ENCODE results near the gene HHATL.

HHATL gene

GRCh38 chr3:42664438-42664803, 38.2 kb downstream of the HHATL start:
- no peak for DNase-seq (ENCODE audit: low read depth in 2 of 2)

DNA sequence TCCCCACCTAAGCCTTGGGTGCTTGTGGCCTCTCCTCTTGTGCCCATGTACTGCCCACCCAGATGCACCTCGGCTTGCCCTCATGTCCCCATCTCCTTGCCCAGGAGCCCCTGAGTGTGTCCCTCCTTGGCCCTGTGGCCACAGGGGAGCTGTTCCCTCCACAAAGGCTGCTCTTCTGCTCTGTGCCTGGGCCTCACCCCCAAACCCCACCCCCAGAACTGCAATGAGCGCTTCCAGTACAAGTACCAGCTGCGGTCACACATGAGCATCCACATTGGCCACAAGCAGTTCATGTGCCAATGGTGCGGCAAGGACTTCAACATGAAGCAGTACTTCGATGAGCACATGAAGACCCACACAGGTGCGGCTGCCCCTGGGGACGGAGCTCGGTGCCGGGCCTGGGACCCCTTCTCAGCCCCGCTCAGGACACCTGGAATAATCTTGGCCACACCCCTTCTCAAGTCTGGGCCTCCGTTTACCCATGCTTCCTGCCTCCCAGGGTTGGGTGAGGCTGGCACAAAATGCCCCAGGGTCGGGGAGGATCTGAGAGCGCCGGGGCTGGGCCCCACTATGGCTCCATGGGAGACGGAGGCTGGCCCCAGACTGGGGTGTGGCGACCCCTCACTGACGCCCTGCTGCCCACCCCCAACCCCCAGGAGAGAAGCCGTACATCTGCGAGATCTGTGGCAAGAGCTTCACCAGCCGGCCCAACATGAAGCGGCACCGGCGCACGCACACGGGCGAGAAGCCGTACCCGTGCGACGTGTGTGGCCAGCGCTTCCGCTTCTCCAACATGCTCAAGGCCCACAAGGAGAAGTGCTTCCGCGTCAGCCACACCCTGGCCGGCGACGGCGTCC, 38.8 kb downstream of the HHATL start:
- no peak for DNase-seq (ENCODE audit: low read depth in 2 of 2)

- no peak for DNase-seq (ENCODE audit: low read depth in 2 of 2)
These were observed 39.6 kb downstream of the HHATL start for GRCh38 chr3:42662813-42663535.

DNA sequence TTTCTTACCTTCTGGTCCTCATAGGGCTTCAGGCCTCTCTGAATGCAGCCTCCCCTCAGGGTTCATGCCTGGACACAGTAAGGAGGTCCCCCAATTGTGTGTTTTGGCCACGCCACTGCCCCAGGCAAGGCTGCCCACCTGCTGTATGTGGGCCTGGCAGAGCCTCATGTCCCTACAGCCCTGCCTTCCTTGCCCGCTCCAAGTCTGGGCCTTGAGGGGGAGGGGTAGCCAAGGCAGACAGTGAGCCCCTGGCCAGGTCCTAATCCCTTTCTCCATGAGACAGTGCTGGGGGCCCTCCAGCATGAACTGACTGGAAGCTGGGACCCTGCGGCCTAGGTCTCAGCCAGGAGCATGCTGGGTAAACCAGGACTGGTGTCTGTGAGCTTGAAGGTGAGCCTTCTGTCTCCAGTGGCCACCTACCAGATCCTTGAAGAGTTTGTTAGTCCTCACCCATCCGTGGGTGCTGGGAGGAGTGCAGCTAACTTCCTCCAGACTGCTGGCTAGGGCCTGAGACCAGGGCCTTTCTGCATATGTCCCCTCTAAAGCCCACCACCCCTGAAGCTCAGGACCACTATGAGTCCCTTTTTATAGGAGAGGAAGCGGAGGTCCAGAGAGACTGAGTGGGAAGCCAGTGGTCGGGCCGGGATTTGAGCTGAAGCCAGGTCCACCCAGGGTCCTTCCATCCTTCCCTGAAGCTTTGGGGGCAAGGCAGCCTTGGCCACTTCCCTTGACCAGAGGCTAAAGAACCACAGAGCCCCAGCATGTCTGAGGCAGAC, 40.4 kb downstream of the HHATL start:
- no peak for DNase-seq (ENCODE audit: low read depth in 2 of 2)

DNA sequence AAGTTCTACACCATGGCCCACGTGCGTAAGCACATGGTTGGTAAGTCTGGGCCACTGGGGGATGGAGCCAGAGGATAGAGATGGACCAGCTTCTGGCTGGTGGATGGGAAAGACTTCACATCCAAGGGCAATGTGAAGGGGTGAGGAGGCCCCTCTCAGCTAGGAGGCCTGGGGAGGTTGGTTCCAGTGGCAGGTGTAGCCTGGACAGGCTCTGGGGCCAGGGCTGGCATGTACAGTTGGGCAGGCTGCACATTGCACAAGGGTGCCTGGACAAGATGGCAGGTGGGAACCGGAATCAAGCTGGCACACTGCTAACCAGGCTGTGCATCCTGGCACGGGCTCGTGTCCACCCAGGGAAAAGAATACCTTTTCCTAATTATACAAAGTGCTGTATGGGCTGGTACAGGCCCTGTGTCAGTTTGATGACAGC, 41.0 kb downstream of the HHATL start:
- DNase-seq (ENCODE audit: low read depth in 2 of 2): no peak

DNA sequence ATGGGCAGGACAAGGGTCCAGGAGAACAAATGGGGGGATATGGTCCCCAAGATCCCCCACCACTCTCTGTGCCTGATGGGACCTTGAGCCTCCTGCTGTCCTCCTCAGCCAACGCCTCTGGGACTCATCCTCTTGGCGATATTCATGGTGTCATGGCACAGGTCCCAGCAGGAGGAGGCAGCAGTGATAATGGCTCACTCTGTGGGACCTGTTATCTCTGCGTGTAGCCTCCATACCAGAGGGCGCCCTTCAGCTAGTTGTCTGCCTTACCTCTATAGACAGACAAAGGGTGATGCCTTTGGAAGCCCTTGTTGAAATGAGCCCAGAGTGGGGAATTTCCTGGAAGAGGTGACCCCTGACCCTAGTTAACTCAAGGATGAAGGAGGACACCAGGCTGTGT, 41.7 kb downstream of the HHATL start:
- no peak for DNase-seq (ENCODE audit: low read depth in 2 of 2)

DNA sequence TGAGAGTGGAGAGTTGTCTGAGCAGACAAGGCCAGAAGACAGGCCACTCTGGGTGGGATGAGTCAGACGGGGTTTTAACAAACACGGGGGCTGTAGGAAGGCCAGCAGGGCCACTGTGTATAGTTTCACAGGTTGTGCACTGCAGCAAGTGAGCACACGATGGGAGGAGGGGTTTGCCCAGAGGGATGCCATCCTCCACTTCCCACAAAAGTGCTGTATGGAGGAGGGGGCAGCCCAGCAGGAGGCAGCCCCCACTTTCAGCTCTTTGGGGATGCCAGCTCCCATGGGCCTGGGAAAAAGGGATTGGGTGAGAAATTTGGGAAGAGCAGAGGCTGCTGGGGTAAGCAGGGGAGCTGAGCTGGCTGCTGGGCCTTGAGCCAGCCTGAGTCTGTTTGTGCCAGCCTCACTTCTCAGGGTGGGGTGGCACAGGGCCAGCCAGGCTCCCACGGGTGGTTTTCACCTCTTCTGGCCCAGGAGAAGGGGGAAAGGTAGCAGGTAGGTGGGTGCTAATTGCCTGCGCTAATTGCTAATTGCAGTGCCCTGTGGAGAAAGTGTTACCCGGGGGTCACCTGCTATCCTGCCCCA, 42.4 kb downstream of the HHATL start:
- DNase-seq (ENCODE audit: low read depth in 2 of 2): no peak

DNA sequence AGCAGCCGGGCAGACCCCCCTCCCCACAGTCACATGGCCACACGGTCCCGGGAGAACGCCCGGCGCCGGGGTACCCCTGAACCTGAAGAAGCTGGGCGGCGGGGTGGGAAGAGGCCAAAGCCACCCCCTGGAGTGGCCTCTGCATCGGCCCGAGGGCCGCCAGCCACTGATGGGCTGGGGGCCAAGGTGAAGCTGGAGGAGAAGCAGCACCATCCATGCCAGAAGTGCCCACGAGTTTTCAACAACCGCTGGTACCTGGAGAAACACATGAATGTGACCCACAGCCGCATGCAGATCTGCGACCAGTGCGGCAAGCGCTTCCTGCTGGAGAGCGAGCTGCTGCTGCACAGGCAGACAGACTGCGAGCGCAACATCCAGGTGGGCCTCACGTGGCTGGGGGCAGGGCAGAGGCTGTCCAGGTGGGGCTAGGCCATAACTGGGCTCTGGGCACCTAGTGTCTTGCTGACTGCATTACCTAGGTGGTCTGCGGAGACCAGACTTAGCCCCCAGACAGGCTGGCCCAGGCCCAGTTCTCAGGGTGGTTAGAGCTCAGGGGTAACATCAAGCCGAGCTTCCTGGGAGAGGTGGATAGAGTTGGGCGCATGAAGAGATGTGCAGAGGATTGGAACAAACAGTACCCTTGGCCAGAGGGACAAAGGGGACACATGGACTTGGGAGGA, 43.0 kb downstream of the HHATL start:
- DNase-seq (ENCODE audit: low read depth in 2 of 2): no peak

DNA sequence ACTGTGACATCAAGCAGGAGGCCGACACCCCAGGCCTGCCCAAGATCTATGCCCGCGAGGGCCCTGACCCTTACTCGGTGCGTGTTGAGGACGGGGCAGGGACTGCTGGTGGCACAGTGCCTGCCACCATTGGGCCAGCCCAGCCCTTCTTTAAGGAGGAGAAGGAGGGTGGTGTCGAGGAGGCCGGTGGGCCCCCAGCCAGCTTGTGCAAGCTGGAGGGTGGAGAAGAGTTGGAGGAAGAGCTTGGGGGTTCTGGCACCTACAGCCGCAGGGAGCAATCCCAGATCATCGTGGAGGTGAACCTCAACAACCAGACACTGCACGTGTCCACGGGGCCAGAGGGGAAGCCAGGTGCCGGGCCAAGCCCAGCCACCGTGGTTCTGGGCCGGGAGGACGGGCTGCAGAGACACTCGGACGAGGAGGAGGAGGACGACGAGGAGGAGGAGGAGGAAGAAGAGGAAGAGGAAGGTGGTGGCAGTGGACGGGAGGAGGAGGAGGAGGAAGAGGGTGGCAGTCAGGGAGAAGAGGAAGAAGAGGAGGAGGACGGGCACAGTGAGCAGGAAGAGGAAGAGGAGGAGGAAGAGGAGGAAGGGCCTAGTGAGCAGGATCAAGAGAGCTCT, 43.7 kb downstream of the HHATL start:
- no peak for DNase-seq (ENCODE audit: low read depth in 2 of 2)

- no peak for DNase-seq (ENCODE audit: low read depth in 2 of 2)
These were observed 44.4 kb downstream of the HHATL start for GRCh38 chr3:42658091-42658770.

DNA sequence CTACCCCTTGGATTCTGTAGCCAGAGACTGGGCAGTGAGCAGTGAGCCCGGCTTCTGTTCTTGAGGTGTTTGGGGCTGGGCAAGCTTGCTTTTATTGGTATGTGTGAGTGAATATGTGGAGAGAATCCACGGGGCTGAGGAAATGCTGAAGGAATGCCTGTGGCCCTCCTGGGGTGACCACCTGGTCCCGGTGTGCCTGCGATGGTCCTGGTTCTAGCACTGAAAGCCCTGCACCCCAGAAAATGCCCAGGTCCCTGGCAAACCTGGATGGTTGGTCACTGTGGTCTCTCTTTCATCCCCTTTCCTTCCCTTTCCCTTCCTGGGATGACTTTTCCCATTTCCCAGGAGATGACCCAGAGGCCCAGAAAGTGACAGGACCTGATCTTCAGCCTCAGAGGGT, 44.9 kb downstream of the HHATL start:
- DNase-seq (ENCODE audit: low read depth in 2 of 2): no peak

GRCh38 chr3:42656680-42657610, 45.7 kb downstream of the HHATL start:
- DNase-seq (ENCODE audit: low read depth in 2 of 2): no peak

DNA sequence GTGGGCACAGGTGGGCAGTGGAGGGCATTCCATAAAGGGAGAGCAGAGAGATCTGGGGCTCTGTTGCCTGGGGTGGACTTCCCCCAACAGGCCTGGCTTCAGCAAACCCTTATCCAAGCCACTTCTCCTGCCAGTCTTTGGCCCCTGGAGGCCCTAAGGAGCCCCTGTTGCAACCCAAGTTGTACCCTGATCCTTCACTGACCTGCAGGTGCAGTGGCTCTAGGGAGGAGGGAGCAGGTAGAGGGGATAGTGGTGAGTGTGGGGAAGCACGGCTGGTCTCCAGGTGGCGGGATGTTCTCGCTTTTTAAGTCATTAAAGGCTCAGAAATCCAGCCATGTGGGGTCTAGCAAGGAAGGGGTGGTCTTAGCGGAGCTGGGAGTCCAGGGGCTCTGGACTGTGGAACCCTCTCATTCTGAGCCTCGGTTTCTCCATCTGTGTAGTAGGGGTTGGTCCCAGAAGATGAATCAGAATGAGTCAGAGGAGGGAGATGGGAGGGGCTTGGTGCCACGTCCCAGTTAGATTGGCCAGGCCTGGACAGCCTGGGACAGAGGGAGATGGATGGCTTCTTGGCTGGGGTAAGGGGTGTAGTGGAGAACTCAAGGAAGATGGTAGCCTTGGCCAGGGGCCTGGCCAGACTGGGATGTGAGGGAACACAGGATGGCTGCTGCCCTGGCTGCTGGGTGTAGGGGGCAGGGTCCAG, 46.5 kb downstream of the HHATL start:
- DNase-seq (ENCODE audit: low read depth in 2 of 2): no peak

DNA sequence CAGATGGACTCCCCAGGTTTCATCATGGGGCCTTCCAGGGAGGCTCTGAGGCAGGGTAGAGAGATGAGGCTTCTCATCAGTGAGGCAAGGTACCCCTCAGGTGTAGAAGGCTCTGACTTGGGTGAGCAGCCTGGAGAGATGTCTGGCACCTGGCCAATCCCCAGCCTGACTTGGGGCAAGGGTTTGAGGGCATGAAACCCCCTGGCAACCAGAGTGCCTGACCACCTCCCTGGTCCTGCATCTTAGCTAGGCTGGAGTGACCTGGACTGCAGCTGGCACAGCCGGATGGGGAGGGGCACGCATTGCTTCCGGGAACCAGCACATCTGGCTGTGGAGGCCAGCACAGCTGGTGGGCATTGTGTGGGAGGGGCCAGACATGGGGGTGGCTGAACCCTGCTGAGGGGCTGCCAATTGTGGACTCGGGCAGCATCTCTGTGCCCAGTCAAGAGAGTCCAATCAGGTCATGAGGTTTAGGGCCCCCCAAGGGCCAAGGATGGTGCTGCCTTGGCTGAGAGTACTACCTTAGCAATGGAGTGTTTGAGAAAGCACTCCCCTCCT, 47.2 kb downstream of the HHATL start:
- no peak for DNase-seq (ENCODE audit: low read depth in 2 of 2)

- no peak for DNase-seq (ENCODE audit: low read depth in 2 of 2)
These were observed 48.0 kb downstream of the HHATL start for GRCh38 chr3:42654331-42655201.

- no peak for DNase-seq (ENCODE audit: low read depth in 2 of 2)
These were observed 48.9 kb downstream of the HHATL start, which contains the start of gene ZBTB47 for GRCh38 chr3:42653560-42654330. Gene ZBTB47 (plus strand): TSS chr3:42653697. CDS start chr3:42658356, 4,659 bp downstream.

DNA sequence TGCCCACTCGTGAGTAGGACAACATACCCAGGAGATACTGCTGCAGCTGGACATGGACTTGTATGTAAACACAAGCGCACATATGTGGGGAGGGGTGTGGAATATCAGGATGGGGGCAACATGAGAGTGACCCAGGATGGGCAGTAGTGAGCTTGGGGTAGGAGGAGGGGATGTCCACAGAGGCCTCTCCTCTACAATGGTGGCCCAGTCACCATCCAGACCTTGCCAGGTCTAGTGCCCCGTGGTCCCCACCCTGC, 49.4 kb downstream of the HHATL start:
- no peak for DNase-seq (ENCODE audit: low read depth in 2 of 2)
